Measurements from ENCODE around the gene SCT. TPM values are rescaled to one million over a fixed set of nuclear protein-coding genes. Genes with fewer than 3 reads are reported as not detected.

Gene SCT
- total and polyA plus RNA-seq, 2 donors (not counting 1 experiment from before 2014, with no cell fraction given), result not detected

- Histone ChIP-seq H3K9ac (ENCODE audit: low read length) (no peak overlapping the region), H3K9me3 (ENCODE audit: control extremely low read depth in 1 of 3, control insufficient read depth in 2 of 3, insufficient read depth in 1 of 3, low read length in 2 of 3) (no peaks in the 10 kb centered on the region), H2AFZ (ENCODE audit: insufficient read depth, low read depth, low read length, poor library complexity, severe bottlenecking) (no peak overlapping the region), H3K4me3 (ENCODE audit: control extremely low read depth in 1 of 5, extremely low read depth in 1 of 5, insufficient read depth in 1 of 5, low read depth in 2 of 5, low read length in 4 of 5) (no peak overlapping the region), H4K20me1 (ENCODE audit: control insufficient read depth, insufficient read depth, low read length, poor library complexity, severe bottlenecking) (peaks cover 33% of the 10 kb centered on the region), H3K36me3 (replicated peaks in 1 of 2; ENCODE audit: control extremely low read depth in 1 of 2, control insufficient read depth in 1 of 2, extremely low read depth in 1 of 2, insufficient read depth in 2 of 2, low read length in 1 of 2) (peaks cover 0 to 82% of the 10 kb centered on the region in 2 experiments), H3K27me3 (replicated peaks in 1 of 4; ENCODE audit: control extremely low read depth in 1 of 4, control insufficient read depth in 3 of 4, insufficient read depth in 4 of 4, low read length in 3 of 4) (no peaks in the 10 kb centered on the region), H3K4me2 (replicated peaks; ENCODE audit: low read depth, low read length, poor library complexity, severe bottlenecking) (no peak overlapping the region), H3K27ac (ENCODE audit: low read length in 2 of 2) (no peak overlapping the region), H3K79me2 (ENCODE audit: control insufficient read depth, insufficient read depth, low read length) (peaks cover 9% of the 10 kb centered on the region), H3K4me1 (ENCODE audit: control insufficient read depth in 2 of 2, insufficient read depth in 2 of 2, low read length in 2 of 2) (no peaks in the 10 kb centered on the region)
- WGBS (ENCODE audit: insufficient coverage), result 98% methylated on average over 27 of the region's 33 CpGs
- Mint-ChIP-seq H3K27ac (no peak overlapping the region), H3K4me3 (no peak overlapping the region), H3K27me3 (no peaks in the 10 kb centered on the region), H3K9me3 (ENCODE audit: insufficient read depth) (no peaks in the 10 kb centered on the region), H3K4me1 (no peaks in the 10 kb centered on the region)
- no peak for TF ChIP-seq CTCF (IDR thresholded peaks at IDR 0.05)
- TF ChIP-seq EZH2 (IDR thresholded peaks at IDR 0.05; ENCODE audit: borderline replicate concordance, insufficient read depth, low read depth, low read length, poor library complexity, severe bottlenecking), result no peak
- ChIA-PET CTCF (interaction anchor here (1.3 kb wide), 1 partner anchor 10 kb away, joined by 3 read pairs; the partner anchor contains the start of gene IRF7), POLR2A (no interaction called here)
- intact Hi-C loops (cut with micrococcal nuclease), result no loop called here
- ATAC-seq (ENCODE audit: low read depth) (no peak), DNase-seq (no peak)
Measured at GRCh38 chr11:605286-606129, 21.5 kb downstream of the SCT start.

- Histone ChIP-seq H3K27ac (ENCODE audit: low read length in 2 of 2) (no peak overlapping the region), H3K4me3 (ENCODE audit: control extremely low read depth in 1 of 5, extremely low read depth in 1 of 5, insufficient read depth in 1 of 5, low read depth in 2 of 5, low read length in 4 of 5) (no peak overlapping the region), H3K79me2 (ENCODE audit: control insufficient read depth, insufficient read depth, low read length) (peaks cover 18% of the 10 kb centered on the region), H3K36me3 (replicated peaks in 1 of 2; ENCODE audit: control extremely low read depth in 1 of 2, control insufficient read depth in 1 of 2, extremely low read depth in 1 of 2, insufficient read depth in 2 of 2, low read length in 1 of 2) (peaks cover 0 to 71% of the 10 kb centered on the region in 2 experiments), H4K20me1 (ENCODE audit: control insufficient read depth, insufficient read depth, low read length, poor library complexity, severe bottlenecking) (peaks cover 26% of the 10 kb centered on the region), H3K27me3 (replicated peaks in 1 of 4; ENCODE audit: control extremely low read depth in 1 of 4, control insufficient read depth in 3 of 4, insufficient read depth in 4 of 4, low read length in 3 of 4) (no peaks in the 10 kb centered on the region), H3K9me3 (ENCODE audit: control extremely low read depth in 1 of 3, control insufficient read depth in 2 of 3, insufficient read depth in 1 of 3, low read length in 2 of 3) (no peaks in the 10 kb centered on the region), H3K4me1 (ENCODE audit: control insufficient read depth in 2 of 2, insufficient read depth in 2 of 2, low read length in 2 of 2) (no peaks in the 10 kb centered on the region), H3K9ac (ENCODE audit: low read length) (no peak overlapping the region), H2AFZ (ENCODE audit: insufficient read depth, low read depth, low read length, poor library complexity, severe bottlenecking) (no peak overlapping the region), H3K4me2 (replicated peaks; ENCODE audit: low read depth, low read length, poor library complexity, severe bottlenecking) (no peak overlapping the region)
- no peak for ATAC-seq (ENCODE audit: low read depth)
- no peak for TF ChIP-seq EZH2 (IDR thresholded peaks at IDR 0.05; ENCODE audit: borderline replicate concordance, insufficient read depth, low read depth, low read length, poor library complexity, severe bottlenecking)
- no peak for TF ChIP-seq CTCF (IDR thresholded peaks at IDR 0.05)
- CTCF ChIA-PET, result no interaction called here
- intact Hi-C loops (cut with micrococcal nuclease), result no loop called here
- no peaks in the 10 kb centered on the region for H3K4me1 Mint-ChIP-seq
- H3K9me3 Mint-ChIP-seq (ENCODE audit: insufficient read depth), result no peaks in the 10 kb centered on the region
- WGBS (ENCODE audit: insufficient coverage), result 98% methylated on average over 10 of the region's 13 CpGs
- H3K27me3 Mint-ChIP-seq, result no peaks in the 10 kb centered on the region
- H3K27ac Mint-ChIP-seq, result no peak overlapping the region
- POLR2A ChIA-PET, result interaction anchor here (1.2 kb wide), 1 partner anchor 9 kb away, joined by 3 read pairs; no protein-coding TSS in a partner anchor
- H3K4me3 Mint-ChIP-seq, result no peak overlapping the region
- no peak for DNase-seq
Measured at GRCh38 chr11:603154-603553, 23.8 kb downstream of the SCT start.

All from B cell (primary cell).